ENCODE results near the gene CLSTN2. TPM values are rescaled to one million over a fixed set of nuclear protein-coding genes. Genes with fewer than 3 reads are reported as not detected.

The CLSTN2 gene
- total and polyA plus RNA-seq, 9 donors, result 28.9 to 263 (median 134) TPM

DNA sequence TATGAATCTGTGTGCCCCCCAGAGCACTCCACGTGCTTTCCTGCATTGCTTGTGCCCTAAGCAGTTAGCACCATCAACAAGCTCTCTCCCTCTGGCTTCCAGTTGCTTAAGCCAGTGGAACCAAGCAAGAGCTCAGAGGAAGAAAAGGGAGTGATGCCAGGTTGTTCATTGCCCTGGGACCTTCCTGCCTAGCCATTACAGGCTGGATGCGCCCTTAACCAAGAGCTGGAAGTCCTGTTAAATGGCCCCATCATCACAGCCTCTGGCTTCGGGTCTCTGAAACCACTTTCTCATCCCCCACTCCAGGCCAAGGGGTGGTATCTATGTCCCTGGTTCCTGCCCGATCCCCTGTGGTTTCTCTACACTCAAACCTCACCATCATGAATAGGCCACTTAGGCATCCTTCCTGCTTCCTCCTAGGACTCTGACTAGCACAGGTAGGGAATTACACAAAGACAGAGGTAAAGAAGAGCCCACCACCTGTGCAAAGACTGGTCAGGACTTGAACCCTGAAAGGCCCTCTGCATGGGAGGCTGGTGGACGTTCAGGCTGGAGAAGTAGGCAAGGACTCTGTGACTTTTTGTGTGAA is 433.3 kb downstream of the CLSTN2 start:
- no peak for DNase-seq
- TF ChIP-seq, protein P1, sequence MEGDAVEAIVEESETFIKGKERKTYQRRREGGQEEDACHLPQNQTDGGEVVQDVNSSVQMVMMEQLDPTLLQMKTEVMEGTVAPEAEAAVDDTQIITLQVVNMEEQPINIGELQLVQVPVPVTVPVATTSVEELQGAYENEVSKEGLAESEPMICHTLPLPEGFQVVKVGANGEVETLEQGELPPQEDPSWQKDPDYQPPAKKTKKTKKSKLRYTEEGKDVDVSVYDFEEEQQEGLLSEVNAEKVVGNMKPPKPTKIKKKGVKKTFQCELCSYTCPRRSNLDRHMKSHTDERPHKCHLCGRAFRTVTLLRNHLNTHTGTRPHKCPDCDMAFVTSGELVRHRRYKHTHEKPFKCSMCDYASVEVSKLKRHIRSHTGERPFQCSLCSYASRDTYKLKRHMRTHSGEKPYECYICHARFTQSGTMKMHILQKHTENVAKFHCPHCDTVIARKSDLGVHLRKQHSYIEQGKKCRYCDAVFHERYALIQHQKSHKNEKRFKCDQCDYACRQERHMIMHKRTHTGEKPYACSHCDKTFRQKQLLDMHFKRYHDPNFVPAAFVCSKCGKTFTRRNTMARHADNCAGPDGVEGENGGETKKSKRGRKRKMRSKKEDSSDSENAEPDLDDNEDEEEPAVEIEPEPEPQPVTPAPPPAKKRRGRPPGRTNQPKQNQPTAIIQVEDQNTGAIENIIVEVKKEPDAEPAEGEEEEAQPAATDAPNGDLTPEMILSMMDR (IDR thresholded peaks at IDR 0.05), result no peak
- TF ChIP-seq EP300 (IDR thresholded peaks at IDR 0.05), result no peak
- no peak for TF ChIP-seq POLR2A (IDR thresholded peaks at IDR 0.05)

DNA sequence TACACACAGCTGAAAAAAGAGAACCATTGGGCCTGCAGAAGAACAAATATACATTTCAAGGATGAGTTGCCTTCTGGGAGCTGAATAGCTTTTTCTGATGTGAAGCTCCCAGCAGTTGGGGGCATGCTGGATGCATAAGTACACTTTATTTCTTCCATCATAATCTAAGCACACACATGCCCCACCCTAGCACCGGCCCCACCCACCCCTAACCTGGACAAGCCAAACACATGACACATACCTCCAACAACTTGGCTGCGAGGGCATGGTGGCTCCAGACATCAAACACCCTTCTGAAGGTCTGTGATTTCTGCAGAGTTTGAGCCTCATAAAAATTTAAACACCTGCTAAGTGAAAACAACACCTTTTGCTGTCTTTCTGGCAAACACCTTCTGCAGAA is 435.7 kb downstream of the CLSTN2 start:
- TF ChIP-seq POLR2A (IDR thresholded peaks at IDR 0.05), result no peak
- no peak for TF ChIP-seq EP300 (IDR thresholded peaks at IDR 0.05)
- TF ChIP-seq, protein P1 (IDR thresholded peaks at IDR 0.05), result no peak
- intact Hi-C loops (cut with DNase I), result no loop called here
- Histone ChIP-seq H3K36me3 (no peaks in the 10 kb centered on the region), H3K27me3 (no peaks in the 10 kb centered on the region), H3K4me1 (ENCODE audit: insufficient read depth) (peaks cover 8% of the 10 kb centered on the region), H3K9me3 (no peaks in the 10 kb centered on the region), H3K4me3 (no peak overlapping the region), H3K27ac (no peak overlapping the region)
- WGBS, 3 donors, result 44 to 50% (median 47%) methylated on average over 2 of the region's 2 CpGs
- no peak for DNase-seq

More for the DNA sequence above, 433.3 kb downstream of the CLSTN2 start:
- Histone ChIP-seq H3K9me3 (no peaks in the 10 kb centered on the region), H3K36me3 (no peaks in the 10 kb centered on the region), H3K27me3 (no peaks in the 10 kb centered on the region), H3K4me1 (ENCODE audit: insufficient read depth) (peaks cover 9% of the 10 kb centered on the region), H3K27ac (no peak overlapping the region), H3K4me3 (no peak overlapping the region)
- WGBS, 3 donors, result 81 to 89% (median 81%) methylated on average over 5 of the region's 5 CpGs
- intact Hi-C loops (cut with DNase I), result no loop called here

DNA sequence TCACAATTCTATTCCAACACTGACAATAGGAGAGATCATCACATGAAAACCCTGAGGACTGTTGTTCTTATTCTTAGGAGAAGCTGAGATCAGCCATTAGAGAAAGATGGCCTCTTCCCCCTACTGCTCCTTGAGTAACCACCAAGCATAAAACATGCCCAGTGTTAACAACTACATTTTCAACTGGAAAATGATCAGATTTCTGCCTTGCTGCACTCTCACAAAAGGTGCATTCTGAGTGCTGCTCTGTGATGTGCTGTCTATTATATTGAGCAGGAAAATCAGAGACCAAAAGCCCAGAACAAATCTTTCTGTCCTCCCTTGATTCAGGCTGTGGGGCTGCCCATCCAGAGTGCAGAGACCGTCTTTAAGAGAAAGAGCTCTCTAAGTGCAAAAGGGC is 438.2 kb downstream of the CLSTN2 start:
- intact Hi-C loops (cut with DNase I), result no loop called here
- 89 to 100% (median 100%) methylated on average over 1 of the region's 1 CpG for WGBS, 3 donors
- no peaks in the 10 kb centered on the region for H3K9me3 ChIP-seq

DNA sequence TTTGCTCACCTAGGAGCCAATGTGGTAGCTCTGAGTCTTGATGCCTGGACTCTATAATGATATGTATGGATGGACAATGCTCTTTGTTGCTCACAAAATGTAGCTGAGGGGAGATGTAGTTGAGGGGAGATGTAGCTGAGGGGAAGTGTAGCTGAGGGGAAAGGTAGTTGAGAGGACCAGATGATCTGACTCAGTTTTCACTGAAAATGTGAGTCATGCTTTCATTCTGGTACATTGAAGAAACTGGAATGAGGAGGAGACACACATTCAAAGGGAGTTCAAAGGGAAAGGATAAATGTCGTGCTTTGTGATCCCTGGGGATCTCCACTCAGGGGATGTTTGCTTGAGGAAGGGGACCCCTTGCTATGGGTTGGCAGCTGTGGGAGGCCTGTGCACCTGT is 440.0 kb downstream of the CLSTN2 start:
- WGBS, 3 donors, result 65 to 82% (median 75%) methylated on average over 1 of the region's 1 CpG
- Histone ChIP-seq H3K27me3 (no peaks in the 10 kb centered on the region), H3K9me3 (no peaks in the 10 kb centered on the region), H3K4me1 (ENCODE audit: insufficient read depth) (peaks cover 3% of the 10 kb centered on the region), H3K4me3 (no peak overlapping the region), H3K36me3 (no peaks in the 10 kb centered on the region), H3K27ac (no peak overlapping the region)
- no peak for DNase-seq
- intact Hi-C loops (cut with DNase I), result no loop called here
- TF ChIP-seq POLR2A (IDR thresholded peaks at IDR 0.05) (no peak), EP300 (IDR thresholded peaks at IDR 0.05) (no peak)
- TF ChIP-seq, protein P1 (IDR thresholded peaks at IDR 0.05), result no peak

More for the DNA sequence above, 438.2 kb downstream of the CLSTN2 start:
- H3K4me1 ChIP-seq (ENCODE audit: insufficient read depth), result peaks cover 7% of the 10 kb centered on the region
- no peak overlapping the region for H3K4me3 ChIP-seq
- H3K36me3 ChIP-seq, result no peaks in the 10 kb centered on the region
- no peak for DNase-seq
- TF ChIP-seq EP300 (IDR thresholded peaks at IDR 0.05) (no peak), POLR2A (IDR thresholded peaks at IDR 0.05) (no peak)
- TF ChIP-seq, protein P1 (IDR thresholded peaks at IDR 0.05), result no peak
- no peak overlapping the region for H3K27ac ChIP-seq
- H3K27me3 ChIP-seq, result no peaks in the 10 kb centered on the region
